K562 (cell line): Measurements from ENCODE around the gene ARRDC5.

Experiments used
- BHLHE40 ChIP-seq: IDR thresholded peaks from 2 replicates; pipeline ENCODE4 v1.6.1; 2011; ENCODE audit warnings: low read length, improper control_type of control experiment
- CAMTA2 ChIP-seq: fragments of 250-450 bp; sonication (Bioruptor Pico); conservative IDR thresholded peaks from 2 replicates; pipeline ENCODE4 v1.5.1; 2022
- HDGF ChIP-seq: fragments of 450-650 bp; IDR thresholded peaks from 2 replicates; pipeline ENCODE4 v1.6.1; 2016
- MAFG ChIP-seq: fragments of 450-650 bp; conservative IDR thresholded peaks from 2 replicates; pipeline ENCODE4 v1.6.1; 2016; ENCODE audit warnings: missing genetic modification characterization, missing compliant biosample characterization
- POLR2A ChIP-seq: fragments of 450-650 bp; conservative IDR thresholded peaks from 2 replicates; pipeline ENCODE4 v1.6.1; 2016
- SMARCE1 ChIP-seq: fragments of 450-650 bp; IDR thresholded peaks from 2 replicates; pipeline ENCODE4 v1.7.1; 2016; ENCODE audit warnings: mild to moderate bottlenecking

DNA sequence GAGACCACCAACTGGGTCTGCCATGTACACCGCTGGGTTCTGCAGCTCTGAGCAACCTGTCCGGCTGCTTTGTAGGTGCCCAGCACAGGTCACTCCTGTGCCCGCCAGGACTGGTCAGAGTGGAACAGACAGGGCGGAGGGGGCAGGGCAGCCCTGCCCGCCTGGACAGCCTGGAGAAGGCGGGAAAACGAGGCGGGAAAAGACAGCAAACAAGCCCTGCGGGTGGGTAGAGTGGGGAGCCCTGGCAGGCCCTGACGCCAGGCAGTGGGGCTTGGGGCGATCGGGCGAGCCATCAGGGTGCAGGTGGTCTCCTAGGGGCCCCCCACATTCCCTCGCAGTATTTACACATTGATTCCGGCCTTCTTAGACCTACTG, 6.1 kb upstream of the ARRDC5 start:
- no peak for TF ChIP-seq MAFG
- TF ChIP-seq BHLHE40 = no peak
- TF ChIP-seq SMARCE1 = no peak
- TF ChIP-seq HDGF = no peak
- no peak for TF ChIP-seq POLR2A
- TF ChIP-seq CAMTA2 = no peak
